Naive thymus-derived CD8-positive, alpha-beta T cell (primary cell): ENCODE data around the gene C1QTNF9B. TPM values are rescaled to one million over a fixed set of nuclear protein-coding genes. Genes with fewer than 3 reads are reported as not detected.
A peak's percentile ranks its signal among the peaks of the same experiment; 100 is the strongest.

Experiments
- ATAC-seq, 2 donors: fragments of 150-1000 bp; cut with Tn5 transposase in 1 of 2; sonication (Bioruptor Pico), chemical (Tn5 transposase) in 1 of 2; 1 replicate in 1 of 2; 2 replicates in 1 of 2; pipeline ENCODE4 v1.10.0; 2021; ENCODE audit warnings: mild to moderate bottlenecking in 2 of 2, moderate library complexity in 2 of 2
- POLR2A ChIA-PET: fragments of 350-600 bp; sonication (Branson Sonifier 250); formaldehyde crosslinking; loops from one replicate; lab custom pipeline; 2021; ENCODE audit warnings: antibody characterized with exemption; lab: Charles Lee
- DNase-seq, 10 donors: peaks; one replicate each; pipeline versions ENCODE4 v3.0.0 to v3.0.0-alpha.2; 2020 to 2022
- H3K27ac Mint-ChIP-seq, 10 donors: one replicate each; pipeline ENCODE4 v1.8.0; 2020 to 2022; ENCODE audit warnings: mild to moderate bottlenecking in 10 of 10, mixed read lengths in 10 of 10, moderate library complexity in 4 of 10, inconsistent platforms in 1 of 10
- H3K27me3 Mint-ChIP-seq, 5 donors: one replicate each; pipeline ENCODE4 v1.8.0; 2021 to 2022; ENCODE audit warnings: mixed read lengths in 5 of 5
- H3K36me3 Mint-ChIP-seq, 3 donors: one replicate each; pipeline ENCODE4 v1.8.0; 2020 to 2022; ENCODE audit warnings: mixed read lengths in 3 of 3, mild to moderate bottlenecking in 2 of 3, inconsistent platforms in 1 of 3
- H3K4me1 Mint-ChIP-seq, 4 donors: one replicate each; pipeline ENCODE4 v1.8.0; 2021 to 2022; ENCODE audit warnings: mixed read lengths in 4 of 4
- H3K4me3 Mint-ChIP-seq, 10 donors: one replicate each; pipeline ENCODE4 v1.8.0; 2020 to 2022; ENCODE audit warnings: mild to moderate bottlenecking in 10 of 10, mixed read lengths in 10 of 10, moderate library complexity in 6 of 10, inconsistent platforms in 1 of 10
- H3K9me3 Mint-ChIP-seq, 9 donors: one replicate each; pipeline ENCODE4 v1.8.0; 2020 to 2022; ENCODE audit warnings: mixed read lengths in 9 of 9, mild to moderate bottlenecking in 3 of 9, inconsistent platforms in 1 of 9, moderate library complexity in 1 of 9
- polyA plus RNA-seq, 3 donors: library from polyadenylated mRNA; unstranded; fragments of 300-500 nt; fragmentation: Illumina TruSeq; gene quantifications; one replicate each; pipeline ENCODE4 v1.2.3, GENCODE V29; 2021
- total RNA-seq, 8 experiments: library from RNA in 2 of 8; stranded (reverse) in 2 of 8; gene quantifications; one replicate each; pipeline ENCODE4 v1.2.3 and lab custom pipeline; 2021 to 2026

C1QTNF9B gene
- total and polyA plus RNA-seq, 5 experiments from 2014 or later: not detected

DNA sequence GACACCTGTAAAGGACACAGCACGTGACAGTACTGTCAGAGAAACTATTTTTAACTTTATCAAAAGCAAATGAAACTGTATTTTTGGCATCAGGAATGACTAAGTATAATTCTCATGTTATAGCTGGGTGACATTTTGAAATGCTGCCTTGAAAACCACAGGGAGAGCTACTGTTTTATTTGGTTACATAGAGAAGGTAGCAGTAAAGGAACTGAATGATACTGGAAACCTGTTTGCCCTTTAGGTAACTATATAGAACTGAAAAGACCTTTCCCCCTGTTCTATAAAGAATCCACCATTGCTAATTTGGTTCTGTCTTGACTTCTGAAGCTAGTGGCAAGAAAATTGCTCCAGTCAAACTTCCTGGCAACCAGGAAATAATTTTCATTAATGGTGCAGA, 47.2 kb downstream of the C1QTNF9B start:
- Mint-ChIP-seq H3K9me3 (no peaks in the 10 kb centered on the region), H3K27ac (peak overlapping the region in 1 of 10 donors; percentile 13), H3K36me3 (peaks cover 8 to 46% (median 29%) of the 10 kb centered on the region in 3 donors), H3K4me3 (no peak overlapping the region), H3K4me1 (peaks cover 0 to 32% (median 1%) of the 10 kb centered on the region in 4 donors), H3K27me3 (no peaks in the 10 kb centered on the region)
- no peak for DNase-seq
- no peak for ATAC-seq
- POLR2A ChIA-PET: no interaction called here

DNA sequence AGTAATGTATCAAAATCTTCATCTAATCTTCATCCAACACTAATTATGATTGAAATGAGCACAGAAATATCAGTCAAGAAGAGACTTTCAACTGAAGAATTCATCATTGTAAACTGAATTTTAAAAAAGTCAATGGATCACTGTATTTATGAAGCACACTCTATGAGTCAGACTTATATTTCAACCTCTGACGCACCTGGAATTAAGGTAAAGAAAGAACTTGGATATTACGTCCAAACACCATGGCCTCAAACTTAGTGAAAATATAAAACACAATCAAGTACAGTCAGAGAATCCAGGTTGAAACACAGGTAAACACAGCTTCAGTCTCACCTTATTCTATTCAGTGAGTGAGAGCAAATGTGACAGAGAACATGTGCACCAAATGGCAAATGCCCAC, 47.6 kb downstream of the C1QTNF9B start:
- POLR2A ChIA-PET: no interaction called here
- no peak for DNase-seq

DNA sequence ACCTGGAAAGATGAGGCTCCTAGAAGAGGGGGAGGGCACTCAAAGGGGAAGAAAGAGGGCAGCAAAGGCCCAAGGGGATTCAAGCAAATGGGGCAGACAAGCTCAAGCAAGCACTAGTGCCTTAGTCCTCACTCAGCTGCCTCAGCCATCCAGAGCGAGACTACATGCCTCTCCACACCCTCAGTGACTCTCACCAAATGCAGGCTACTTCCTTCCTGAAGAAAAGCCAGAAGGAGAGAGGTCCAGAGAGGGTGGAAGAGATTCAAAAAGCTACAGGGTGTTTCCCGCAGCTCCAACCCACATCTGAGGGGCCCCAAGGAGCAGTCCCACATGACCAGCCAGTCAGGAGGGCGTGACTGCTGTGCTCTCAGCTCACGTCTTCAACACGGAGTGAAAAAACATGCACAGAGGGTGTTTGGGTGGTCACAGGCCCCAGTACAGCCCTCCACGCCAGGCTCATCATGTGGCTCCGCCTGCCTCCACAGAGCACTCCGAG, 48.6 kb downstream of the C1QTNF9B start:
- no peaks in the 10 kb centered on the region for H3K27me3 Mint-ChIP-seq
- POLR2A ChIA-PET: no interaction called here
- H3K27ac Mint-ChIP-seq: peak overlapping the region in 1 of 10 donors; percentile 63
- no peaks in the 10 kb centered on the region for H3K9me3 Mint-ChIP-seq
- ATAC-seq: no peak
- H3K4me3 Mint-ChIP-seq: no peak overlapping the region
- DNase-seq: no peak
- H3K36me3 Mint-ChIP-seq: peaks cover 8 to 39% (median 30%) of the 10 kb centered on the region in 3 donors
- peaks cover 7 to 39% (median 8%) of the 10 kb centered on the region in 4 donors for H3K4me1 Mint-ChIP-seq

More for the DNA sequence above, 47.6 kb downstream of the C1QTNF9B start:
- H3K27me3 Mint-ChIP-seq: no peaks in the 10 kb centered on the region
- peaks cover 0 to 32% (median 1%) of the 10 kb centered on the region in 4 donors for H3K4me1 Mint-ChIP-seq
- H3K9me3 Mint-ChIP-seq: no peaks in the 10 kb centered on the region
- peaks cover 8 to 43% (median 28%) of the 10 kb centered on the region in 3 donors for H3K36me3 Mint-ChIP-seq
- H3K4me3 Mint-ChIP-seq: no peak overlapping the region
- ATAC-seq: no peak
- H3K27ac Mint-ChIP-seq: no peak overlapping the region

DNA sequence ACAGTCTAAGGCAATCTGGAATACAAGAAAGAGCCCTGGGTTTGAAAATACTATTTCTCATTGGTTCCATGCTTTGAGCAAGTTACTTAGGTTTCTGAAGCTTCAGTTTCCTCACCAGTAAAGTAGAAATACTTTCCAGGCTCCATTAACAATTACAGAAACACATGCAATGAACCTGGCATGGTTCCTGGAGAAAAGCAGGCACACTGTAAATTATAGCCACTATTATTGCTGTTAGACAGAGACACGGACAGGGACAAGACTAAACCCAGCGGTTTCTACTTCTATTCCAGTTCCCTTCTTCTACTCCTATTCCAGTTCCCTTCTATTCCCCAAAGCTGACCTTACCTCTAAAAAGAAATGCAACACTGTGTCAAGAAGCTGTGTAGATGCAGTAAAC, 49.3 kb downstream of the C1QTNF9B start:
- Mint-ChIP-seq H3K4me1 (peaks cover 9 to 42% (median 10%) of the 10 kb centered on the region in 4 donors), H3K27me3 (no peaks in the 10 kb centered on the region), H3K36me3 (peaks cover 8 to 41% (median 31%) of the 10 kb centered on the region in 3 donors), H3K4me3 (no peak overlapping the region), H3K27ac (no peak overlapping the region), H3K9me3 (no peaks in the 10 kb centered on the region)
- POLR2A ChIA-PET: no interaction called here
- no peak for ATAC-seq
- no peak for DNase-seq

DNA sequence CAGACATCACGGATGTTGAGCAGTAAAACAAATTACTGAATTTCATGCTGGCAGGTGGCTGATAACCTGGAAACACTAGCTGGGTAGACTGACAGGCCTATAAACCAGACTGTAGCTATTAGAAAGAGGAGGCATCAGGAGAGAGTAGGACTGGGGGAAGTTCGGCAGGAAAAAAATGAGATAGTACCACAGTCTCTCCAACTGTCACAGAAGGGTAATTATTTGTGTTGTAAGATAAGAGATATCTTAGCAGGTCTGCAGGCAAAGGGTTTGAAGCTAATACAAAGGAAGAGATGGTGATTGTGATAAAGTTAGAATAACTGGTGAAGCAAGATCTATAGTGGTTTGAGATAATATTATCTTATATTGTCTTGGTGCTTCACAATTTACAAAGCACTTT, 49.8 kb downstream of the C1QTNF9B start:
- peaks cover 9 to 42% (median 10%) of the 10 kb centered on the region in 4 donors for H3K4me1 Mint-ChIP-seq
- peak overlapping the region in 1 of 10 donors; percentile 36 for H3K27ac Mint-ChIP-seq
- H3K36me3 Mint-ChIP-seq: peaks cover 10 to 44% (median 32%) of the 10 kb centered on the region in 3 donors
- no peaks in the 10 kb centered on the region for H3K27me3 Mint-ChIP-seq
- no peak overlapping the region for H3K4me3 Mint-ChIP-seq
- no peaks in the 10 kb centered on the region for H3K9me3 Mint-ChIP-seq
- POLR2A ChIA-PET: no interaction called here
- DNase-seq (no peak), ATAC-seq (no peak)

DNA sequence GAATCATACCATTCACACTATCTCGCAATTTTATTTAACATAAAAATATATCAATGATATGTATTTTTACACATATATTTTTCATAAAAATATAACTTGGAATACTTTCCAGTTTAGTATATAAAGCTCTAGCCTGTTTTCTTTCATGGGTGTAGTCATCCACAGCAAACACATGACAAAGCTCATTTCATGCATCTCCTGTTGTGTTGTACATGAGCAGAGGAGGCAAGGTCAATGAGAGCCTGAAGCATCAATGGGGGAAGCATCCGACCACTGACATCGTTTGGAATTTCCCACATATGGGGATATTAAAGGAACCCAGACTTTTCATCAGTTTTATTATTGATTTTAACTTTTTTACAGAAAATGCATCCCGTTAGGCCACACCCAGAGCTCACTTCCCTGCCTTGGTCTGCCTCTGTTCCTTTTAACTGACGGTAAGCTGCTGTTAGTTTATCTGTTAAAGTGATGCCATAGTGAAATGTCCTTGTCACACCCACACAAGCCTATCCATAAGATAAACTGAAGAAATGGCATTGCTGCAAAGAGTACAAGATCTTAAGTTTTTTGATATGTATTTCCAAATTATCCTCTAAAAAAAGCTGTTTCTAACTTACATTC, 52.1 kb downstream of the C1QTNF9B start:
- POLR2A ChIA-PET: no interaction called here
- DNase-seq (no peak), ATAC-seq (no peak)
- Mint-ChIP-seq H3K4me1 (peaks cover 9 to 42% (median 10%) of the 10 kb centered on the region in 4 donors), H3K27ac (no peak overlapping the region), H3K27me3 (no peaks in the 10 kb centered on the region), H3K36me3 (peaks cover 8 to 50% (median 34%) of the 10 kb centered on the region in 3 donors), H3K4me3 (no peak overlapping the region), H3K9me3 (no peaks in the 10 kb centered on the region)

DNA sequence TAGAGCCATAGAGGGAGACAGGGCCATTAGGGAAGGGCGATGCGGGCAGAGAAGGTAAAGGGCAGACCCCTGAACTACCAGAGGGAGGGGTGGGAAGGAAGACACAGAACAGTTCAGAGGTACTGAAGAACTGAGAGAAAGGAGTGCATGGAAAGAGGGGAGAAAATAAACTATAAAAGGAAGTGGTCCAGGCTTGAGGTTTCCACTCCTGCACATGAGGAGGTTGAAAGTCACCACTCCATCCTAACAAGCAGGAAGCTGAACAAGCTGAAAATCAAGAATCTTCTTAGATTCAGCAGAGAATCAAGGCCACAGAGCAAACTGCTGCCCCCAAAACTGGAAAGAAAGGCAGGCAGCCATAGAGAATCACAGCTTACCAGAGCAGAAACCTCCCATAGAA, 53.2 kb downstream of the C1QTNF9B start:
- POLR2A ChIA-PET: no interaction called here
- Mint-ChIP-seq H3K27me3 (no peaks in the 10 kb centered on the region), H3K9me3 (no peaks in the 10 kb centered on the region), H3K36me3 (peaks cover 9 to 58% (median 30%) of the 10 kb centered on the region in 3 donors), H3K27ac (peak overlapping the region in 5 of 10 donors; percentile 8 to 89 (median 28)), H3K4me3 (no peak overlapping the region), H3K4me1 (peaks cover 9 to 37% (median 10%) of the 10 kb centered on the region in 4 donors)
- DNase-seq (no peak), ATAC-seq (no peak)

DNA sequence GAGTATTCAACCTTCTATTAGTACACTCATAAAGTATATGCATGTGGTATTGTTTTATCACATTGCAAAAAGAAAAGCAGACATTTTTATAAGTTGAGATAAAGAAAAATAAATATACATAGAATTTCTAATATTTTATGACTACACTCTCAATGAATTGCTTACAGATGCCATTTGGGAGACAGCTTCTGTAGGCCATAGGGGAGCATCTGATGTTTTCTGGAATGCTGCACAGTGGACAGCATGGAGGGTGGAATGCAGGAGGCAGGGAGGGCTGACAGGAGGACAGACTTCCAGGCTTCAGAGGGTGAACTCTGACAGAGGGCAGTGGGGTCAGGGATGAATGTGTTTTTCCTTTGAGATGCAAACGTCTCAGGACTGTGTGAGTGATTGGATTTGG, 53.9 kb downstream of the C1QTNF9B start:
- no peaks in the 10 kb centered on the region for H3K9me3 Mint-ChIP-seq
- peaks cover 9 to 30% (median 10%) of the 10 kb centered on the region in 4 donors for H3K4me1 Mint-ChIP-seq
- H3K27ac Mint-ChIP-seq: peak overlapping the region in 6 of 10 donors; percentile 4 to 89 (median 50)
- ATAC-seq (no peak), DNase-seq (no peak)
- no peaks in the 10 kb centered on the region for H3K27me3 Mint-ChIP-seq
- no peak overlapping the region for H3K4me3 Mint-ChIP-seq
- H3K36me3 Mint-ChIP-seq: peaks cover 15 to 65% (median 31%) of the 10 kb centered on the region in 3 donors
- POLR2A ChIA-PET: no interaction called here

DNA sequence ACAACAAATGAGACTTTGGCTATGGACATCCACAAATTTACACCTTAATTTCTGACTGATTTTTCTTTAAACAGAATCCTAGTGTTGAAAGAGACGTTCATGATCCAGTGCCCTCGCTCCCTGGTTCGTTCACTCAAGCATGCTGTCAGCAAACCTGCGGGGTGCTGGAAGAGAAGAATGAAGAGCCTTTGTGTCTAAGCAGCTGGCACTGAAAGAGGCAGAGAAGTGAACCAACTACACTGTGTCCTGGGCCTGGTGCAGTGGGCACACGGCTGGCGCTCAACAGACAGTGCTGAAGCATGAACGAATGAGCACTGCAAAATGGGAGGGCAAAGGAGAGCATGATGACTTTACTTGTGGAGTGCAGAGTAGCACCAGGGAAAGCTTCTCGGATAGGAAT, 54.9 kb downstream of the C1QTNF9B start:
- POLR2A ChIA-PET: no interaction called here
- H3K27ac Mint-ChIP-seq: peak overlapping the region in 1 of 10 donors; percentile 5
- DNase-seq: no peak
- H3K36me3 Mint-ChIP-seq: peaks cover 15 to 65% (median 35%) of the 10 kb centered on the region in 3 donors
- H3K4me3 Mint-ChIP-seq: no peak overlapping the region
- no peaks in the 10 kb centered on the region for H3K27me3 Mint-ChIP-seq
- ATAC-seq: no peak
- peaks cover 9 to 21% (median 10%) of the 10 kb centered on the region in 4 donors for H3K4me1 Mint-ChIP-seq
- no peaks in the 10 kb centered on the region for H3K9me3 Mint-ChIP-seq

Other genes with a start within 250 kb of the C1QTNF9B start
- gene MIPEP, start 8.1 kb downstream of the C1QTNF9B start, total RNA-seq: 10 to 100 TPM in 1 of 2 experiments, 1 to 10 TPM in 1; 9.4 to 11.2 TPM
- gene MIPEP, start 8.1 kb downstream of the C1QTNF9B start, polyA plus RNA-seq: 10 to 100 TPM; 14.0 to 16.6 (median 16.2) TPM